Heart right ventricle (tissue), 16 donors: Measurements from ENCODE around the gene SLC25A28. TPM values are rescaled to one million over a fixed set of nuclear protein-coding genes. Genes with fewer than 3 reads are reported as not detected.

Source experiments
- ATAC-seq, 8 donors: fragments of 200-7000 bp; cut with Tn5 transposase; one replicate each; pipeline ENCODE4 v1.9.1; 2020; ENCODE audit warnings: mild to moderate bottlenecking in 8 of 8, moderate library complexity in 8 of 8, moderate number of reproducible peaks in 1 of 8
- DNase-seq, 2 donors: peaks; one replicate each; pipeline ENCODE4 v3.0.0-alpha.2; 2020
- H3K27ac ChIP-seq, 10 donors: fragments of 200-600 bp; sonication (generic) in 2 of 10; one replicate each; pipeline versions ENCODE4 v1.5.0 to v1.8.0; 2020 to 2022; ENCODE audit warnings: mild to moderate bottlenecking in 3 of 10
- H3K27me3 ChIP-seq, 7 donors: fragments of 200-600 bp; one replicate each; pipeline ENCODE4 v1.8.0; 2021 to 2022; ENCODE audit warnings: mild to moderate bottlenecking in 2 of 7
- H3K36me3 ChIP-seq, 9 donors: fragments of 200-600 bp; sonication (generic) in 1 of 9; one replicate each; pipeline versions ENCODE4 v1.5.0 to v1.8.0; 2020 to 2022; ENCODE audit warnings: mild to moderate bottlenecking in 2 of 9
- H3K4me1 ChIP-seq, 9 donors: fragments of 200-600 bp; sonication (generic) in 1 of 9; one replicate each; pipeline versions ENCODE4 v1.5.0 to v1.8.0; 2020 to 2022; ENCODE audit warnings: mild to moderate bottlenecking in 4 of 9
- H3K4me3 ChIP-seq, 10 donors: fragments of 200-600 bp; sonication (generic) in 2 of 10; one replicate each; pipeline versions ENCODE4 v1.5.0 to v1.8.0; 2020 to 2022; ENCODE audit warnings: mild to moderate bottlenecking in 7 of 10, moderate library complexity in 2 of 10
- H3K9me3 ChIP-seq, 11 donors: fragments of 200-600 bp in 10 of 11; sonication (generic) in 2 of 11; one replicate each; pipeline versions ENCODE4 v1.5.0 to v1.8.0; 2013 to 2022; ENCODE audit warnings: mild to moderate bottlenecking in 2 of 11, control low read depth in 1 of 11, moderate library complexity in 1 of 11
- WGBS, 2 donors: extraction: QIAGEN DNeasy Blood & Tissue Kit; methylation state at CpG; one replicate each; pipeline ENCODE4 v1.1.7; 2013; ENCODE audit warnings: inconsistent platforms in 1 of 2; 5-methylcytosine and 5-hydroxymethylcytosine counted together
- intact Hi-C, 10 donors: fragments of 100-400 bp; cut with DNase I; formaldehyde crosslinking; loops; one replicate each; pipeline versions ENCODE4 v1.11.1 to v1.14.2; 2022
- polyA plus RNA-seq, 2 donors: library from polyadenylated mRNA; stranded (reverse); fragments of 200-250 nt; gene quantifications; one replicate each; pipeline ENCODE4 v1.2.3, GENCODE V29; 2013
- total RNA-seq, 10 donors: library from RNA; stranded (reverse); fragmentation: NEBNext Ultra II Directional in 3 of 10; extraction: Animal tissue kit (Norgen Biotek cat#: 25700) in 3 of 10; gene quantifications; one replicate each; pipeline versions ENCODE4 v1.2.1 to v1.2.4, GENCODE V29; 2021 to 2023
- TF ChIP-seq, protein P1 (sequence below), 9 donors: fragments of 200-600 bp; sonication (generic) in 2 of 9; IDR thresholded peaks; one replicate each; pipeline versions ENCODE4 v1.5.0 to v1.8.0; 2021 to 2022; ENCODE audit warnings: antibody characterized with exemption in 9 of 9, mild to moderate bottlenecking in 5 of 9, moderate library complexity in 1 of 9
- donor health status: Arrhythmogenic right ventricular cardiomyopathy.
- donor health status: ischemic (EF 13 %, LVEDD 7.1; RV severe dilation, severe dysfunction).
- donor health status: healthy with polysubstance abuse.
- donor health status: DM: no; HTN: yes; CAD: no.
- donor health status: DM: no; HTN: no; CAD: no.
- donor health status: ischemic (EF 25% LVEDD 6.9; RV normal size, moderate dysfunction).
- donor health status: ischemic (EF 25% LVEDD 5.7; RV mildly dilated, moderate dysfunction).
- donor health status: healthy.
- donor health status: DM: yes; HTN: yes; CAD: no.
- donor health status: Ischemic cardiomyopathy.
- donor health status: ischemic (EF 35%, LVEDD 5.7; RV mildly dilated, moderate dysfunction).
- donor health status: nonischemic (EF 11% LVEDD 7.7; RV severe dilation, severe dysfunction).
- donor health status: DM: yes; HTN: yes; CAD: no.
- donor health status: PGD.
- donor health status: ischemic (EF 29% LVEDD 5.4; RV normal size, mild dysfunction).
- donor health status: nonischemic (EF 23%, LVEDD 6.1; RV moderate dilation, normal function).

The SLC25A28 gene
- total and polyA plus RNA-seq, 12 donors = 21.2 to 116 (median 32.1) TPM

- H3K27me3 ChIP-seq = no peaks in the 10 kb centered on the region
- H3K9me3 ChIP-seq = no peaks in the 10 kb centered on the region
- ATAC-seq (no peak), DNase-seq (no peak)
- H3K4me3 ChIP-seq = no peak overlapping the region
- no peak overlapping the region for H3K27ac ChIP-seq
- no peaks in the 10 kb centered on the region for H3K36me3 ChIP-seq
- H3K4me1 ChIP-seq = peaks cover 0 to 22% (median 15%) of the 10 kb centered on the region in 9 donors
- intact Hi-C loops = loop anchor here in 3 of 10 donors (5.0 to 10.0 kb wide), 3 partner anchors 33 to 108 kb away; partner anchors contain the start of genes COX15 (in 1 of the 3), CUTC (in 1 of the 3) and ENTPD7 (in 1 of the 3)
- TF ChIP-seq, protein P1, sequence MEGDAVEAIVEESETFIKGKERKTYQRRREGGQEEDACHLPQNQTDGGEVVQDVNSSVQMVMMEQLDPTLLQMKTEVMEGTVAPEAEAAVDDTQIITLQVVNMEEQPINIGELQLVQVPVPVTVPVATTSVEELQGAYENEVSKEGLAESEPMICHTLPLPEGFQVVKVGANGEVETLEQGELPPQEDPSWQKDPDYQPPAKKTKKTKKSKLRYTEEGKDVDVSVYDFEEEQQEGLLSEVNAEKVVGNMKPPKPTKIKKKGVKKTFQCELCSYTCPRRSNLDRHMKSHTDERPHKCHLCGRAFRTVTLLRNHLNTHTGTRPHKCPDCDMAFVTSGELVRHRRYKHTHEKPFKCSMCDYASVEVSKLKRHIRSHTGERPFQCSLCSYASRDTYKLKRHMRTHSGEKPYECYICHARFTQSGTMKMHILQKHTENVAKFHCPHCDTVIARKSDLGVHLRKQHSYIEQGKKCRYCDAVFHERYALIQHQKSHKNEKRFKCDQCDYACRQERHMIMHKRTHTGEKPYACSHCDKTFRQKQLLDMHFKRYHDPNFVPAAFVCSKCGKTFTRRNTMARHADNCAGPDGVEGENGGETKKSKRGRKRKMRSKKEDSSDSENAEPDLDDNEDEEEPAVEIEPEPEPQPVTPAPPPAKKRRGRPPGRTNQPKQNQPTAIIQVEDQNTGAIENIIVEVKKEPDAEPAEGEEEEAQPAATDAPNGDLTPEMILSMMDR (IDR thresholded peaks at IDR 0.05) = no peak
Observed at GRCh38 chr10:99623919-99624318, 3.7 kb upstream of the SLC25A28 start.

GRCh38 chr10:99621454-99622251 is 1.4 kb upstream of the SLC25A28 start:
- Histone ChIP-seq H3K36me3 (no peaks in the 10 kb centered on the region), H3K9me3 (no peaks in the 10 kb centered on the region), H3K27me3 (no peaks in the 10 kb centered on the region), H3K4me1 (peaks cover 6 to 44% (median 37%) of the 10 kb centered on the region in 9 donors), H3K27ac (peak overlapping the region; percentile 93 to 100 (median 98)), H3K4me3 (peak overlapping the region; percentile 53 to 95 (median 92))
- ATAC-seq (peak in 3 of 8 donors; percentile 12 to 18 (median 12)), DNase-seq (no peak)
- TF ChIP-seq, protein P1 (IDR thresholded peaks at IDR 0.05) = no peak
- intact Hi-C loops = loop anchor here in 5 of 10 donors (1.0 to 10.0 kb wide), 7 partner anchors 36 to 191 kb away; partner anchors contain the start of genes ENTPD7 (in 5 of the 5), COX15 (in 1 of the 5), CUTC (in 1 of the 5) and GOT1 (in 1 of the 5)
- 17 to 18% methylated on average over 28 to 31 of the region's 31 CpGs for WGBS, 2 donors

DNA sequence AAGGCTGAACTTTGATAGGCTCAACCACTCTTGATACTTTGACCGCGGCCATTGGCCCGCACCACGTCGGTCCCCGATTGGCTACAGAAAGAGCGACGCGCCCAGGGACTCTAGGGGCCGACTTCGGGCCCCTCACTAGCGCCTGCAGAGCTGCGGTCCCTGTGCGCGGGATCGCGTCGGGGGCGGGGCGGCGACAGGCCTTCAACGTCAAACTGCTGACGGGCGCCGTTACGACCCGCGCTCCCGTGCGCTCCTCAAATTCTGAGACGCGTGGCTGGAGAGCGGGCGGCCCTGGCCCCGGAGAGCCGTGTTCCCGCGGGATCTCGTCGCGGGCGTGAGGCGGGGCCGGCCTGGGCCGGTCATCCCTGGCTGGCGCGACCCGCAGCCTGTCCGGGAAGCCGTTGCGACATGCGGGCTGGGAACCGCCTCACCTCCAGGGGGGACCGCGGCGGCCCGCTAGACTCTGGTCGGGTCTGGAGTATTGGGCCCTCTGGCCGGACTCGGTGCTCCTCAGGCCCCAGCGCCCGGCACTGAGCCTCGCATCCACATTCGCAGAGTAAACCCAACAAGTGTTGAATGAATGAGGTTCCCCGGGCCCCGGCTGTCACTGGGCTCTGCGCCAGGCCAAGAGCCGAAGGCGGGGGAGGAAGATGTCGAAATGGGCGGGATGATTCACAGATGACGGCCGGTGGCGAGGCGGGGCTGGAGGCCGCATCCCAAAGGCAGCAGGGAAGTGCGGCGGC is 643 bp upstream of the SLC25A28 start:
- WGBS, 2 donors = 0 to 1% methylated on average over 78 of the region's 78 CpGs
- peaks cover 0 to 6% (median 0%) of the 10 kb centered on the region in 9 donors for H3K36me3 ChIP-seq
- H3K4me1 ChIP-seq = peaks cover 6 to 48% (median 45%) of the 10 kb centered on the region in 9 donors
- intact Hi-C loops = loop anchor here in 5 of 10 donors (1.0 to 10.0 kb wide), 7 partner anchors 36 to 190 kb away; partner anchors contain the start of genes ENTPD7 (in 5 of the 5), COX15 (in 1 of the 5), CUTC (in 1 of the 5) and GOT1 (in 1 of the 5)
- TF ChIP-seq, protein P1 (IDR thresholded peaks at IDR 0.05) = peak in 2 of 9 donors; percentile 4 to 16
- no peaks in the 10 kb centered on the region for H3K27me3 ChIP-seq
- peak; percentile 92 for DNase-seq
- H3K27ac ChIP-seq = peak overlapping the region; percentile 93 to 100 (median 98)
- H3K4me3 ChIP-seq = peak overlapping the region; percentile 53 to 95 (median 92)
- ATAC-seq = peak; percentile 90 to 96 (median 94)
- no peaks in the 10 kb centered on the region for H3K9me3 ChIP-seq
